HEK293 (cell line): ENCODE data around the gene CSMD2.

Source experiments
- CTCF ChIA-PET: fragments of 350-600 bp; formaldehyde crosslinking; extraction: SDS; loops from one replicate; lab custom pipeline; 2021; ENCODE audit warnings: antibody characterized with exemption; lab: Yijun Ruan, JAX
- POLR2A ChIA-PET: fragments of 300-600 bp; formaldehyde crosslinking; extraction: SDS; loops from one replicate; lab custom pipeline; 2020; ENCODE audit warnings: antibody characterized with exemption, inconsistent platforms; lab: Yijun Ruan, JAX
- H3K27ac ChIP-seq: fragments of 200-500 bp; sonication (Bioruptor generic); 2 replicates; pipeline ENCODE4 v1.5.1; 2014; ENCODE audit warnings: low read depth, low read length, control low read depth, inconsistent platforms; ENCODE audit errors: extremely low read depth
- H3K36me3 ChIP-seq, 2 experiments: fragments of 200-500 bp in 1 of 2; sonication (Bioruptor generic) in 1 of 2; 1 replicate in 1 of 2; 2 replicates in 1 of 2; pipeline ENCODE4 v1.5.1; 2014 to 2017; ENCODE audit warnings: inconsistent platforms in 2 of 2, low read length in 2 of 2; ENCODE audit not compliant: control insufficient read depth in 2 of 2, insufficient read depth in 1 of 2
- H3K4me1 ChIP-seq: fragments of 200-500 bp; sonication (Bioruptor generic); 2 replicates; pipeline ENCODE4 v1.5.1; 2014; ENCODE audit warnings: mild to moderate bottlenecking, low read length, inconsistent platforms; ENCODE audit not compliant: control insufficient read depth, insufficient read depth
- H3K4me3 ChIP-seq: 2 replicates; pipeline ENCODE4 v1.5.1; 2011; ENCODE audit warnings: low read depth, mild to moderate bottlenecking, control low read depth, low read length, moderate library complexity
- H3K9me3 ChIP-seq: fragments of 200-500 bp; sonication (Bioruptor generic); 2 replicates; pipeline ENCODE4 v1.5.1; 2014; ENCODE audit warnings: low read depth, low read length, inconsistent platforms; ENCODE audit not compliant: control insufficient read depth, insufficient read depth
- SP2 ChIP-seq: fragments of 450-650 bp; formaldehyde crosslinking; IDR thresholded peaks from 2 replicates; pipeline ENCODE4 v1.5.1; 2016; ENCODE audit warnings: missing biosample characterization, missing genetic modification characterization
- ZFP3 ChIP-seq: fragments of 450-650 bp; formaldehyde crosslinking; IDR thresholded peaks from 2 replicates; pipeline ENCODE4 v1.5.1; 2016; ENCODE audit warnings: low read depth, missing biosample characterization, missing genetic modification characterization
- ZNF121 ChIP-seq: fragments of 450-650 bp; formaldehyde crosslinking; IDR thresholded peaks from 2 replicates; pipeline ENCODE4 v1.5.1; 2016; ENCODE audit warnings: missing biosample characterization, missing genetic modification characterization
- ZNF19 ChIP-seq: fragments of 450-650 bp; formaldehyde crosslinking; IDR thresholded peaks from 2 replicates; pipeline ENCODE4; 2016; ENCODE audit warnings: missing biosample characterization, missing genetic modification characterization, low read depth
- ZNF354C ChIP-seq: fragments of 450-650 bp; formaldehyde crosslinking; IDR thresholded peaks from 2 replicates; pipeline ENCODE4 v1.5.1; 2016; ENCODE audit warnings: missing biosample characterization, missing genetic modification characterization, low read depth, borderline replicate concordance
- ZNF37A ChIP-seq: fragments of 450-650 bp; IDR thresholded peaks from 2 replicates; pipeline ENCODE4 v1.5.1; 2018; ENCODE audit warnings: missing biosample characterization, missing genetic modification characterization
- ZNF585B ChIP-seq: fragments of 450-650 bp; formaldehyde crosslinking; IDR thresholded peaks from 2 replicates; pipeline ENCODE4 v1.5.1; 2016; ENCODE audit warnings: missing biosample characterization, missing genetic modification characterization
- ZNF624 ChIP-seq: fragments of 450-650 bp; formaldehyde crosslinking; IDR thresholded peaks from 2 replicates; pipeline ENCODE4 v1.5.1; 2017; ENCODE audit warnings: missing biosample characterization, missing genetic modification characterization
- ZNF707 ChIP-seq: fragments of 450-650 bp; formaldehyde crosslinking; IDR thresholded peaks from 2 replicates; pipeline ENCODE4 v1.5.1; 2016; ENCODE audit warnings: missing biosample characterization, missing genetic modification characterization
- TF ChIP-seq, protein P1 (sequence below): fragments of 450-650 bp; formaldehyde crosslinking; IDR thresholded peaks from 2 replicates; pipeline ENCODE4 v1.5.1; 2016; ENCODE audit warnings: missing biosample characterization, missing genetic modification characterization
- TF ChIP-seq, protein P2 (sequence below): fragments of 450-650 bp; formaldehyde crosslinking; IDR thresholded peaks from 2 replicates; pipeline ENCODE4 v1.5.0; 2017; ENCODE audit warnings: missing biosample characterization, missing genetic modification characterization, borderline replicate concordance
- TF ChIP-seq, protein P3 (sequence below): fragments of 450-650 bp; formaldehyde crosslinking; IDR thresholded peaks from 2 replicates; pipeline ENCODE4 v1.5.1; 2017; ENCODE audit warnings: missing biosample characterization, missing genetic modification characterization

Gene CSMD2

DNA sequence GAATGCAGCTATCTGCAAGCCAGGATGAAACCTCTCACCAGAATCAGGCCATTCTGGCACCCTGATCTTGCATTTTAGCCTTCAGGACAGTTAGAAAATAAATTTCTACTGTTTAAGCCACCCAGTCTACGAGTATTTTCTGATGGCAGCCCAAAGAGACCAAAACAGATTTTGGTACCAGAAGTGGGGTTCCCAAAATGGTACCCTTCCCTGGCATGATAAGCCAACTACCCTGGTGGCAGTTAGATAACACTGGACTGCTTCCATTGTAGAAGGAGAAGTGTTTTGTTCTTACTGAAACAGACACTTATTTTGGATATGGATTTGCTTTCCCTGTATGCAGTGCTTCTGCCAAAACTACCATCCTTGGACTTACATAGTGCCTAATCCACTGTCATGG lies 115.0 kb downstream of the CSMD2 start:
- Histone ChIP-seq H3K4me3 (no peak overlapping the region), H3K9me3 (no peaks in the 10 kb centered on the region), H3K27ac (no peak overlapping the region), H3K36me3 (no peaks in the 10 kb centered on the region), H3K4me1 (no peaks in the 10 kb centered on the region)
- TF ChIP-seq ZNF624 (tag by site-specific recombination), result no peak
- TF ChIP-seq ZNF707 (tag by site-specific recombination), result peak; percentile 90
- no peak for TF ChIP-seq ZFP3 (tag by site-specific recombination)
- TF ChIP-seq, protein P1, sequence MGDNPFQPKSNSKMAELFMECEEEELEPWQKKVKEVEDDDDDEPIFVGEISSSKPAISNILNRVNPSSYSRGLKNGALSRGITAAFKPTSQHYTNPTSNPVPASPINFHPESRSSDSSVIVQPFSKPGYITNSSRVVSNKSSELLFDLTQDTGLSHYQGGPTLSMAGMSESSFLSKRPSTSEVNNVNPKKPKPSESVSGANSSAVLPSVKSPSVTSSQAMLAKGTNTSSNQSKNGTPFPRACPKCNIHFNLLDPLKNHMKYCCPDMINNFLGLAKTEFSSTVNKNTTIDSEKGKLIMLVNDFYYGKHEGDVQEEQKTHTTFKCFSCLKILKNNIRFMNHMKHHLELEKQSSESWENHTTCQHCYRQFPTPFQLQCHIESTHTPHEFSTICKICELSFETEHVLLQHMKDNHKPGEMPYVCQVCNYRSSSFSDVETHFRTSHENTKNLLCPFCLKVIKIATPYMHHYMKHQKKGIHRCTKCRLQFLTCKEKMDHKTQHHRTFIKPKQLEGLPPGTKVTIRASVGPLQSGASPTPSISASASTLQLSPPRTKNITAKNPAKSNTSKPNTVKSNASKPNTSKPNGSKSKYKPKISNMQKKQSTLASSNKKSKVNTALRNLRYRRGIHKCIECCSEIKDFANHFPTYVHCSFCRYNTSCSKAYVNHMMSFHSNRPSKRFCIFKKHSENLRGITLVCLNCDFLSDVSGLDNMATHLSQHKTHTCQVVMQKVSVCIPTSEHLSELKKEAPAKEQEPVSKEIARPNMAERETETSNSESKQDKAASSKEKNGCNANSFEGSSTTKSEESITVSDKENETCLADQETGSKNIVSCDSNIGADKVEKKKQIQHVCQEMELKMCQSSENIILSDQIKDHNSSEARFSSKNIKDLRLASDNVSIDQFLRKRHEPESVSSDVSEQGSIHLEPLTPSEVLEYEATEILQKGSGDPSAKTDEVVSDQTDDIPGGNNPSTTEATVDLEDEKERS (tag by site-specific recombination), result no peak
- TF ChIP-seq, protein P2, sequence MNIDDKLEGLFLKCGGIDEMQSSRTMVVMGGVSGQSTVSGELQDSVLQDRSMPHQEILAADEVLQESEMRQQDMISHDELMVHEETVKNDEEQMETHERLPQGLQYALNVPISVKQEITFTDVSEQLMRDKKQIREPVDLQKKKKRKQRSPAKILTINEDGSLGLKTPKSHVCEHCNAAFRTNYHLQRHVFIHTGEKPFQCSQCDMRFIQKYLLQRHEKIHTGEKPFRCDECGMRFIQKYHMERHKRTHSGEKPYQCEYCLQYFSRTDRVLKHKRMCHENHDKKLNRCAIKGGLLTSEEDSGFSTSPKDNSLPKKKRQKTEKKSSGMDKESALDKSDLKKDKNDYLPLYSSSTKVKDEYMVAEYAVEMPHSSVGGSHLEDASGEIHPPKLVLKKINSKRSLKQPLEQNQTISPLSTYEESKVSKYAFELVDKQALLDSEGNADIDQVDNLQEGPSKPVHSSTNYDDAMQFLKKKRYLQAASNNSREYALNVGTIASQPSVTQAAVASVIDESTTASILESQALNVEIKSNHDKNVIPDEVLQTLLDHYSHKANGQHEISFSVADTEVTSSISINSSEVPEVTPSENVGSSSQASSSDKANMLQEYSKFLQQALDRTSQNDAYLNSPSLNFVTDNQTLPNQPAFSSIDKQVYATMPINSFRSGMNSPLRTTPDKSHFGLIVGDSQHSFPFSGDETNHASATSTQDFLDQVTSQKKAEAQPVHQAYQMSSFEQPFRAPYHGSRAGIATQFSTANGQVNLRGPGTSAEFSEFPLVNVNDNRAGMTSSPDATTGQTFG (tag by site-specific recombination), result no peak
- CTCF ChIA-PET, result no interaction called here
- POLR2A ChIA-PET, result no interaction called here

DNA sequence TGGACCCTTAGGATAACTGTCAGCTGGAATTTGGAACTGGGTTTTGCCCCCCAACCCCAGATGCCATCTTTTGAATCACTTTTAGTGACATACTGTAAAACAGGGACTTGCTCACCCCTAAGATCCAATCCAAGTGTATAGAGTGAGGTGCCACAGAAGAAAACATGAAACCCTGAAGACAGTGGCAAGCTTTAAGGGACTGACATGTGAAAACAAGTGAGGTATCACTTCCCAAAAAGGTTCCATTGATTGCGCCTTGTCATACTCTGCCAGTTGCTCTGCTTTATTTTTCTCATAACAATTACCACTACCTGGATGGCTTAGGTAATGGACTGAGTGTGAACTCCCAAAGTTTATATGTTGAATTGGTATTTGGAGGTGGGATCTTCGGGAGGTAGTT lies 115.6 kb downstream of the CSMD2 start:
- Histone ChIP-seq H3K27ac (no peak overlapping the region), H3K9me3 (no peaks in the 10 kb centered on the region), H3K36me3 (no peaks in the 10 kb centered on the region), H3K4me3 (no peak overlapping the region), H3K4me1 (no peaks in the 10 kb centered on the region)
- TF ChIP-seq ZNF19 (tag by site-specific recombination) (no peak), ZNF121 (no peak)
- POLR2A ChIA-PET, result no interaction called here
- CTCF ChIA-PET, result interaction anchor here (0.6 kb wide), 1 partner anchor 188 kb away, joined by 3 read pairs; no protein-coding TSS in a partner anchor

DNA sequence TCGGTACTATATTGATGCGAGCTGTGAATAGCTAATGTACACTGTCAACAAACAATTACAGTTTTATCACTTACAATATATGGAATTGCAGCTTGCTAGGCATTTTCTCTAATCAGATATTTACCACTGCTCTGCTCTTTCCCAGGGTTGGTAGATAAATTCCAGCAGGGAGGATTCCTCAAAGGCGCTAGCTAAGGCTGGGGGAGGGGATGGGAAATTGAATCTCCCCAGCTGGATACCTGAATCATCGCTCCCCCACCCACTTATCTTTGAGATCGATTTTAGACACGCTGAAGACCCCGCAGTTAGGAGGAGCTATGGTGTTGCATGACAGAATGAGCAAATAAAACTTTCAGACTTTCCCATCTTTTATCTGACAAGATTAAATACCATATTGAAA lies 127.2 kb downstream of the CSMD2 start:
- TF ChIP-seq ZNF585B (tag by site-specific recombination) (no peak), ZNF354C (tag by site-specific recombination) (no peak), ZNF37A (tag by site-specific recombination) (no peak), SP2 (tag by site-specific recombination) (no peak)
- TF ChIP-seq, protein P3, sequence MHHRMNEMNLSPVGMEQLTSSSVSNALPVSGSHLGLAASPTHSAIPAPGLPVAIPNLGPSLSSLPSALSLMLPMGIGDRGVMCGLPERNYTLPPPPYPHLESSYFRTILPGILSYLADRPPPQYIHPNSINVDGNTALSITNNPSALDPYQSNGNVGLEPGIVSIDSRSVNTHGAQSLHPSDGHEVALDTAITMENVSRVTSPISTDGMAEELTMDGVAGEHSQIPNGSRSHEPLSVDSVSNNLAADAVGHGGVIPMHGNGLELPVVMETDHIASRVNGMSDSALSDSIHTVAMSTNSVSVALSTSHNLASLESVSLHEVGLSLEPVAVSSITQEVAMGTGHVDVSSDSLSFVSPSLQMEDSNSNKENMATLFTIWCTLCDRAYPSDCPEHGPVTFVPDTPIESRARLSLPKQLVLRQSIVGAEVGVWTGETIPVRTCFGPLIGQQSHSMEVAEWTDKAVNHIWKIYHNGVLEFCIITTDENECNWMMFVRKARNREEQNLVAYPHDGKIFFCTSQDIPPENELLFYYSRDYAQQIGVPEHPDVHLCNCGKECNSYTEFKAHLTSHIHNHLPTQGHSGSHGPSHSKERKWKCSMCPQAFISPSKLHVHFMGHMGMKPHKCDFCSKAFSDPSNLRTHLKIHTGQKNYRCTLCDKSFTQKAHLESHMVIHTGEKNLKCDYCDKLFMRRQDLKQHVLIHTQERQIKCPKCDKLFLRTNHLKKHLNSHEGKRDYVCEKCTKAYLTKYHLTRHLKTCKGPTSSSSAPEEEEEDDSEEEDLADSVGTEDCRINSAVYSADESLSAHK (tag by site-specific recombination), result no peak
- no peaks in the 10 kb centered on the region for H3K4me1 ChIP-seq
- ChIA-PET POLR2A (no interaction called here), CTCF (interaction anchor here (2.6 kb wide), 1 partner anchor 24 kb away, joined by 10 read pairs; no protein-coding TSS in a partner anchor)
- H3K27ac ChIP-seq, result no peak overlapping the region
- no peaks in the 10 kb centered on the region for H3K36me3 ChIP-seq
- no peaks in the 10 kb centered on the region for H3K9me3 ChIP-seq
- no peak overlapping the region for H3K4me3 ChIP-seq
